ENCODE data around the gene MGAT1.

Gene MGAT1

GRCh38 chr5:180847026-180847425, 44.4 kb upstream of the MGAT1 start:
- Histone ChIP-seq H3K9ac (ENCODE audit: low read length) (no peak overlapping the region), H3K4me1 (ENCODE audit: control insufficient read depth, low read depth, low read length) (no peaks in the 10 kb centered on the region), H4K5ac (ENCODE audit: low read length) (no peak overlapping the region), H4K8ac (ENCODE audit: low read depth, low read length) (no peak overlapping the region), H3K4me2 (ENCODE audit: low read length) (no peak overlapping the region), H3K4ac (ENCODE audit: low read depth, low read length) (no peak overlapping the region), H3K27ac (ENCODE audit: low read depth, low read length) (no peak overlapping the region), H2BK5ac (ENCODE audit: low read length) (no peak overlapping the region), H2BK120ac (ENCODE audit: low read depth, low read length) (no peak overlapping the region), H3K27me3 (ENCODE audit: insufficient read depth, low read length, poor library complexity) (no peaks in the 10 kb centered on the region), H3K4me3 (ENCODE audit: low read length) (no peak overlapping the region), H3K23ac (ENCODE audit: low read length) (no peak overlapping the region), H2BK15ac (replicated peaks; ENCODE audit: low read depth) (no peak overlapping the region), H3K18ac (ENCODE audit: low read length) (no peak overlapping the region), H3K56ac (ENCODE audit: low read length) (no peak overlapping the region), H3K79me2 (ENCODE audit: control insufficient read depth, insufficient read depth, low read length) (no peaks in the 10 kb centered on the region), H3K79me1 (ENCODE audit: low read length) (no peaks in the 10 kb centered on the region), H2AK5ac (ENCODE audit: low read length) (no peak overlapping the region), H3K36me3 (ENCODE audit: control insufficient read depth, insufficient read depth, low read length) (peaks cover 21% of the 10 kb centered on the region)
- no CpG with 5 or more reads among the region's 3 CpGs for WGBS (ENCODE audit: extremely low coverage, insufficient coverage, low lambda C conversion rate)
- no peak for DNase-seq

- Histone ChIP-seq H3K27me3 (ENCODE audit: insufficient read depth, low read length, poor library complexity) (no peaks in the 10 kb centered on the region), H4K8ac (ENCODE audit: low read depth, low read length) (no peak overlapping the region), H3K4me3 (ENCODE audit: low read length) (no peak overlapping the region), H2BK5ac (ENCODE audit: low read length) (no peak overlapping the region), H3K4me1 (ENCODE audit: control insufficient read depth, low read depth, low read length) (no peaks in the 10 kb centered on the region), H4K5ac (ENCODE audit: low read length) (no peak overlapping the region), H3K56ac (ENCODE audit: low read length) (no peak overlapping the region), H2BK120ac (ENCODE audit: low read depth, low read length) (no peak overlapping the region), H3K79me2 (ENCODE audit: control insufficient read depth, insufficient read depth, low read length) (no peaks in the 10 kb centered on the region), H3K36me3 (ENCODE audit: control insufficient read depth, insufficient read depth, low read length) (peaks cover 8% of the 10 kb centered on the region), H3K9ac (ENCODE audit: low read length) (no peak overlapping the region), H2BK15ac (replicated peaks; ENCODE audit: low read depth) (no peak overlapping the region), H2AK5ac (ENCODE audit: low read length) (no peak overlapping the region), H3K4me2 (ENCODE audit: low read length) (no peak overlapping the region), H3K18ac (ENCODE audit: low read length) (no peak overlapping the region), H3K27ac (ENCODE audit: low read depth, low read length) (no peak overlapping the region), H3K23ac (ENCODE audit: low read length) (no peak overlapping the region), H3K4ac (ENCODE audit: low read depth, low read length) (no peak overlapping the region), H3K79me1 (ENCODE audit: low read length) (no peaks in the 10 kb centered on the region)
- no peak for DNase-seq
- no CpG with 5 or more reads among the region's 1 CpG for WGBS (ENCODE audit: extremely low coverage, insufficient coverage, low lambda C conversion rate)
These were observed 42.3 kb upstream of the MGAT1 start for GRCh38 chr5:180844858-180845257.

- no CpG with 5 or more reads among the region's 3 CpGs for WGBS (ENCODE audit: extremely low coverage, insufficient coverage, low lambda C conversion rate)
These were observed 41.8 kb upstream of the MGAT1 start for GRCh38 chr5:180844432-180844831.

GRCh38 chr5:180839935-180840334, 37.3 kb upstream of the MGAT1 start:
- Histone ChIP-seq H3K9ac (ENCODE audit: low read length) (no peak overlapping the region), H3K4me1 (ENCODE audit: control insufficient read depth, low read depth, low read length) (no peaks in the 10 kb centered on the region), H3K18ac (ENCODE audit: low read length) (no peak overlapping the region), H3K27ac (ENCODE audit: low read depth, low read length) (no peak overlapping the region), H2AK5ac (ENCODE audit: low read length) (no peak overlapping the region), H3K23ac (ENCODE audit: low read length) (no peak overlapping the region), H4K5ac (ENCODE audit: low read length) (no peak overlapping the region), H3K56ac (ENCODE audit: low read length) (no peak overlapping the region), H3K36me3 (ENCODE audit: control insufficient read depth, insufficient read depth, low read length) (no peaks in the 10 kb centered on the region), H2BK15ac (replicated peaks; ENCODE audit: low read depth) (no peak overlapping the region), H3K4me2 (ENCODE audit: low read length) (no peak overlapping the region), H2BK120ac (ENCODE audit: low read depth, low read length) (no peak overlapping the region), H4K8ac (ENCODE audit: low read depth, low read length) (no peak overlapping the region), H3K4me3 (ENCODE audit: low read length) (no peak overlapping the region), H3K27me3 (ENCODE audit: insufficient read depth, low read length, poor library complexity) (no peaks in the 10 kb centered on the region), H2BK5ac (ENCODE audit: low read length) (no peak overlapping the region), H3K4ac (ENCODE audit: low read depth, low read length) (no peak overlapping the region), H3K79me2 (ENCODE audit: control insufficient read depth, insufficient read depth, low read length) (no peaks in the 10 kb centered on the region), H3K79me1 (ENCODE audit: low read length) (no peaks in the 10 kb centered on the region)
- WGBS (ENCODE audit: extremely low coverage, insufficient coverage, low lambda C conversion rate) = no CpG with 5 or more reads among the region's 3 CpGs
- no peak for DNase-seq

More at GRCh38 chr5:180844432-180844831, 41.8 kb upstream of the MGAT1 start:
- Histone ChIP-seq H3K9ac (ENCODE audit: low read length) (no peak overlapping the region), H3K4me3 (ENCODE audit: low read length) (no peak overlapping the region), H2AK5ac (ENCODE audit: low read length) (no peak overlapping the region), H4K5ac (ENCODE audit: low read length) (no peak overlapping the region), H3K4ac (ENCODE audit: low read depth, low read length) (no peak overlapping the region), H4K8ac (ENCODE audit: low read depth, low read length) (no peak overlapping the region), H3K79me2 (ENCODE audit: control insufficient read depth, insufficient read depth, low read length) (no peaks in the 10 kb centered on the region), H3K27ac (ENCODE audit: low read depth, low read length) (no peak overlapping the region), H3K4me2 (ENCODE audit: low read length) (no peak overlapping the region), H3K56ac (ENCODE audit: low read length) (no peak overlapping the region), H3K36me3 (ENCODE audit: control insufficient read depth, insufficient read depth, low read length) (peaks cover 4% of the 10 kb centered on the region), H2BK15ac (replicated peaks; ENCODE audit: low read depth) (no peak overlapping the region), H3K79me1 (ENCODE audit: low read length) (no peaks in the 10 kb centered on the region), H3K4me1 (ENCODE audit: control insufficient read depth, low read depth, low read length) (no peaks in the 10 kb centered on the region), H2BK120ac (ENCODE audit: low read depth, low read length) (no peak overlapping the region), H3K27me3 (ENCODE audit: insufficient read depth, low read length, poor library complexity) (no peaks in the 10 kb centered on the region), H2BK5ac (ENCODE audit: low read length) (no peak overlapping the region), H3K23ac (ENCODE audit: low read length) (no peak overlapping the region), H3K18ac (ENCODE audit: low read length) (no peak overlapping the region)
- DNase-seq = no peak

GRCh38 chr5:180839227-180839626, 36.6 kb upstream of the MGAT1 start:
- H3K79me2 ChIP-seq (ENCODE audit: control insufficient read depth, insufficient read depth, low read length) = no peaks in the 10 kb centered on the region
- H3K18ac ChIP-seq (ENCODE audit: low read length) = no peak overlapping the region
- H3K23ac ChIP-seq (ENCODE audit: low read length) = no peak overlapping the region
- H3K79me1 ChIP-seq (ENCODE audit: low read length) = no peaks in the 10 kb centered on the region
- H3K36me3 ChIP-seq (ENCODE audit: control insufficient read depth, insufficient read depth, low read length) = no peaks in the 10 kb centered on the region
- no peak overlapping the region for H3K4ac ChIP-seq (ENCODE audit: low read depth, low read length)
- no peak overlapping the region for H2BK15ac ChIP-seq (replicated peaks; ENCODE audit: low read depth)
- no peak overlapping the region for H3K56ac ChIP-seq (ENCODE audit: low read length)
- no CpG with 5 or more reads among the region's 2 CpGs for WGBS (ENCODE audit: extremely low coverage, insufficient coverage, low lambda C conversion rate)
- no peak for DNase-seq
- no peak overlapping the region for H2BK5ac ChIP-seq (ENCODE audit: low read length)
- H4K8ac ChIP-seq (ENCODE audit: low read depth, low read length) = no peak overlapping the region
- no peak overlapping the region for H2AK5ac ChIP-seq (ENCODE audit: low read length)
- no peak overlapping the region for H3K4me2 ChIP-seq (ENCODE audit: low read length)
- H3K9ac ChIP-seq (ENCODE audit: low read length) = no peak overlapping the region
- H3K27me3 ChIP-seq (ENCODE audit: insufficient read depth, low read length, poor library complexity) = no peaks in the 10 kb centered on the region
- H3K4me1 ChIP-seq (ENCODE audit: control insufficient read depth, low read depth, low read length) = no peaks in the 10 kb centered on the region
- H4K5ac ChIP-seq (ENCODE audit: low read length) = no peak overlapping the region
- no peak overlapping the region for H2BK120ac ChIP-seq (ENCODE audit: low read depth, low read length)
- H3K4me3 ChIP-seq (ENCODE audit: low read length) = no peak overlapping the region
- H3K27ac ChIP-seq (ENCODE audit: low read depth, low read length) = no peak overlapping the region

- Histone ChIP-seq H3K27ac (ENCODE audit: low read depth, low read length) (no peak overlapping the region), H3K56ac (ENCODE audit: low read length) (no peak overlapping the region), H3K4me2 (ENCODE audit: low read length) (no peak overlapping the region), H4K8ac (ENCODE audit: low read depth, low read length) (no peak overlapping the region), H3K79me2 (ENCODE audit: control insufficient read depth, insufficient read depth, low read length) (no peaks in the 10 kb centered on the region), H2BK15ac (replicated peaks; ENCODE audit: low read depth) (no peak overlapping the region), H3K4me3 (ENCODE audit: low read length) (no peak overlapping the region), H3K4ac (ENCODE audit: low read depth, low read length) (no peak overlapping the region), H3K36me3 (ENCODE audit: control insufficient read depth, insufficient read depth, low read length) (no peaks in the 10 kb centered on the region), H2BK120ac (ENCODE audit: low read depth, low read length) (no peak overlapping the region), H3K27me3 (ENCODE audit: insufficient read depth, low read length, poor library complexity) (no peaks in the 10 kb centered on the region), H4K5ac (ENCODE audit: low read length) (no peak overlapping the region), H3K79me1 (ENCODE audit: low read length) (no peaks in the 10 kb centered on the region), H3K4me1 (ENCODE audit: control insufficient read depth, low read depth, low read length) (no peaks in the 10 kb centered on the region), H2AK5ac (ENCODE audit: low read length) (no peak overlapping the region), H3K18ac (ENCODE audit: low read length) (no peak overlapping the region), H2BK5ac (ENCODE audit: low read length) (no peak overlapping the region), H3K9ac (ENCODE audit: low read length) (no peak overlapping the region), H3K23ac (ENCODE audit: low read length) (no peak overlapping the region)
- no CpG with 5 or more reads among the region's 4 CpGs for WGBS (ENCODE audit: extremely low coverage, insufficient coverage, low lambda C conversion rate)
- no peak for DNase-seq
These were observed 34.9 kb upstream of the MGAT1 start for GRCh38 chr5:180837478-180837877.

All from mesendoderm (in vitro differentiated cells).